HG03457 (cell line): ENCODE measurements around the gene SLC4A5.

Experiments used
- ATAC-seq: cut with Tn5 transposase; IDR thresholded peaks from one replicate; pipeline ENCODE4 v1.9.1; 2021; ENCODE audit warnings: moderate number of reproducible peaks; ENCODE audit not compliant: unreplicated experiment

Gene SLC4A5

GRCh38 chr2:74343316-74343715 lies at the start of gene SLC4A5:
SLC4A5 (minus strand) TSS chr2:74343416; CDS start chr2:74315023, 28,393 bp downstream.
- no peak for ATAC-seq

- no peak for ATAC-seq
Measured at GRCh38 chr2:74392449-74392743, 49.2 kb upstream of the SLC4A5 start.

- no peak for ATAC-seq
Measured at GRCh38 chr2:74391580-74392448, 48.6 kb upstream of the SLC4A5 start.

- no peak for ATAC-seq
Measured at GRCh38 chr2:74391209-74391579, 48.0 kb upstream of the SLC4A5 start.

DNA sequence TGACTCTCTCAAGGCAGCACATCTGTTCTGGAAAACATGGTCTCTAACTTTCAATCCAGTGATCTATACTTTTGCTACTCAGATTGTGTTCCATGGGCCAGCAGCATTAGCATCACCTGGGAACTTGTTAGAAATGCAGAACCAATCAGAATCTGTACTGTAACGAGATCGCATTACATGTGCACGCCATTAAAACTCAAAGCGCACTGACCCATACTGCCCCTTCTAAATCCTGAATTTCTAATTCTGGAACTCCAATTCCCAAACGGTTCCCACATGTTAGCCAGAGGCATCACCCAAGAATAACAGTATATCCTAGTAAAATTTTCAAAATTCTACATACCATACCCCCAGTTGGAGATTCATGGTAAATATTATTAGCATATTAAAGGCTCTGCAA lies 47.4 kb upstream of the SLC4A5 start:
- no peak for ATAC-seq

GRCh38 chr2:74387346-74387745 lies 44.1 kb upstream of the SLC4A5 start:
- ATAC-seq = no peak

GRCh38 chr2:74385396-74385795 lies 42.2 kb upstream of the SLC4A5 start:
- no peak for ATAC-seq

DNA sequence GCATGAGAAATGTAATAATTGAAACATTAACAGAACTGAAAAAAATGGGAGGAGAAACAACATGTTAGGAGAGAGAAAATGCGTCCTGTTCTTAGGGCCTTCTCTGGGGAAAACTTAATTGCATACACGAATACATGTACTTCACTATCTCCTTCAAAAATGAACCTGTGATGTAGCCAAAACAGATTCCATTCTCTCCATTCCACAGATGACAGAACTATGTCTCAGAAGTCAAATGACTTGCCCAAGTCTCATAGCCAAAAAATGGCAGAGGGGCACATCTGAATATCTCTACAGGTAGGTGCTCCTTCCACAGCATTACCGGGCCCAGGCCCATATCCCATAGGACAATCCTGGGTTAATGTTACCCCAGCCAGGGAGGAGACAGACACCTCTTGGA lies 40.8 kb upstream of the SLC4A5 start:
- ATAC-seq = no peak

GRCh38 chr2:74383254-74383653 lies 40.0 kb upstream of the SLC4A5 start:
- no peak for ATAC-seq

GRCh38 chr2:74381751-74382150 lies 38.5 kb upstream of the SLC4A5 start:
- ATAC-seq = no peak

GRCh38 chr2:74379851-74380789 lies 36.9 kb upstream of the SLC4A5 start, which contains the start of gene DCTN1:
DCTN1 (minus strand) TSS chr2:74380311; CDS start chr2:74380037, 274 bp downstream.
- ATAC-seq = no peak

GRCh38 chr2:74378007-74378406 lies 34.8 kb upstream of the SLC4A5 start:
- no peak for ATAC-seq

GRCh38 chr2:74375838-74376237 lies 32.6 kb upstream of the SLC4A5 start:
- ATAC-seq = no peak

- no peak for ATAC-seq
Measured at GRCh38 chr2:74374509-74375205, 31.4 kb upstream of the SLC4A5 start.

GRCh38 chr2:74373985-74374384 lies 30.8 kb upstream of the SLC4A5 start:
- no peak for ATAC-seq

- no peak for ATAC-seq
Measured at GRCh38 chr2:74373221-74373676, 30.0 kb upstream of the SLC4A5 start.

DNA sequence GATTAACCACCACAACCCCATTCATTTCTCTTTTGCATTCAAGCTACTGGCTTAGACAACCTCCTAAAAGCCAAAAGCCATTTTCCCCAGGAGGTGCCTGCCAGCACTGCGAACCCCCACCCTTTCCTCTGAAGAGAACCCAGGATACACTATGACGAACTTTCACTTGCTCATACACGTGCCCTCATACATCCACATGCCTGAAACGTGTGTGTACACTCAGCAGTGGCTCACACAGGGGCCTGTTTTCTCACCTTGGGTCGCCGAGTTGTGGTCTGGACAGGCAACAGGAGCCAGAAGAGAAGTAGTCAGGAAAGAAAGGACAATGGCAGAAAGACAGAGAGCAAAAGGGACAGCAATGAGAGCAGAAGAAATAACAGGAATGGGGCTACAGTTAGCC lies 29.5 kb upstream of the SLC4A5 start:
- no peak for ATAC-seq

DNA sequence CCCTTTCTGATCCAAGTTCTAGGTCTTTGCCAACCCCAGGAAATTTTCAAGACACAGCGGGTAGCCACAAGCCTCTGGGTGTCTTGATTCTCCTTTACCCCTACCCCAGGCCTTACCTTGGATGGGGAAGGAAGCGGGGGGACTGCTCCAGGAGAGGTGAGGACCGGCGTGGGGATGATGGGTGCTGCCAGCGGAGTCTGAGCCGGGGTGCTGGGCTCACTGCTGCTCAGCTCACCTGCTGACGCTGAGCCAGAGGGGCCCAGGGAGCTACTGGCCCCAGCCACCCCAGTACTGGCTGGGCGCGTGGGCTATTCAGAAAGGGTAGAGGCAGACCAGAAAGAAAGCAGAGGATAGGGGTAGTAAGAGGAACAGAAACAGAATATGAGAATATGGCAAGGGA lies 28.2 kb upstream of the SLC4A5 start:
- no peak for ATAC-seq

DNA sequence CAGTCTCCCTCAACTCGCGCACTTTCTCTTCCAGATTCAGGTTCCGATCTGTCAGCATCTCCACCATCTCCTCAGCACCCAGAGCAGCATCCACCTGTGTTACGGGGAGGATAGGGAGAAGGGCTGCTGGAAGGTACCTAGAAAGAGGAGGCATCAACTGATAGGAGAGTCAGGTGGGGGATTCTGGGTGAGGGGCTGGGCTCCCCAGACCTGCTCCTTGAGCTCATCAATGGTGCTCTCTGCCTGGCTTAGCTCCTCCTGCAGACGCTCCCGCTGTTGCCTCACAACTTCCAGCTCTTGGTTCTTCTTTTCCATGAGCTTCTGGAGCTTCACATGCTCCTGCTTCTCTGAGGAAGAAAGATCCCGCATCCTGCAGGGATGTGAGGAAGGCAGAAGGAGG lies 26.8 kb upstream of the SLC4A5 start:
- no peak for ATAC-seq

DNA sequence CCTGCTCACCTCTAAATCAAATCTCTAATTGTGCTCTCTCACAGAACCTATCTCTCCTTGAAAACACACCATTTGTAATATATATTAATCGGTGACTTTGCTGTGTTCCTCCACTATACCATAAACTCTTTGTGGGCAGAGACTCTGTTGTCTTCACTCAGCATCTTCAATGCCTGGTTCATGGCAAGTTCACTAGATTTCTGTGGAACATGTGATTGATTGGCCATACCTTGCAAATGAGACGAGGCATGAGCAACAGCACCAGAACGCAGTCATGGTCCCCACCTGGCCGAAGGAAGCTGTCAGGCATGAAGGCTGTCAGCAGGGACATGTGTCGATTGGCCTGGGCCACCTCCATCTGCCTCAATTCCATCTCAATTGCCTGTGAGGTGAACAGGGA lies 25.3 kb upstream of the SLC4A5 start:
- no peak for ATAC-seq

DNA sequence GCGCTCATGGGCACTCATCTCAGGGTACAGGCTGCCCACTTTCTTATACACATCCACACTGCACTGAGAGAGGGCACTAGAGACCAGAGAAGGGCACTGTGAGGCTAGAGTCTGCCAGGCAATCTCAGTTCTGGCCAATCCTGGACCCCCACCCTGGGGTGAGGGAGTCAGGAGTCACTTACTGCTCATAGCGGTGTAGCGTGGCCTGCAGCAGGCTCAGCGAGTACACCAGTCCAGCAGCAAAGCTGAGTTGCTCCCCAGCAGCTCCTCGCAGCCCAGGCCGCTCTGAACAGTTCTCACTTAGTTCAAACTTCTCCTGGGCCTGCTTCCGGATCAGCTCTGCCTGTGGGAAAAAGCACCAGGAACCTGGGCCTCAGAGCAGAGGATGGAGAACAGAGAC lies 24.6 kb upstream of the SLC4A5 start:
- ATAC-seq = no peak
